HEK293 (cell line): ENCODE data around the gene NEK8.
A peak's percentile ranks its signal among the peaks of the same experiment; 100 is the strongest.

Source experiments
- CTCF ChIP-seq: fragments of 450-650 bp; formaldehyde crosslinking; IDR thresholded peaks from 2 replicates; pipeline ENCODE4 v1.5.1; 2016; ENCODE audit warnings: missing biosample characterization, missing genetic modification characterization
- PATZ1 ChIP-seq: fragments of 450-650 bp; formaldehyde crosslinking; IDR thresholded peaks from 2 replicates; pipeline ENCODE4 v1.5.1; 2016; ENCODE audit warnings: missing biosample characterization, missing genetic modification characterization
- PRDM10 ChIP-seq: fragments of 450-650 bp; formaldehyde crosslinking; IDR thresholded peaks from 2 replicates; pipeline ENCODE4 v1.5.1; 2016; ENCODE audit warnings: missing biosample characterization, missing genetic modification characterization
- REST ChIP-seq: fragments of 450-650 bp; formaldehyde crosslinking; IDR thresholded peaks from 2 replicates; pipeline ENCODE4 v1.5.1; 2016; ENCODE audit warnings: missing biosample characterization, missing genetic modification characterization

GRCh38 chr17:28718333-28719020 is 10.1 kb upstream of the NEK8 start:
- TF ChIP-seq REST (tag by site-specific recombination) (no peak), CTCF (tag by site-specific recombination) (no peak), PRDM10 (tag by site-specific recombination) (peak; percentile 96), PATZ1 (peak; percentile 4; the same call in 1 of the 2 replicates)
